Stimulated activated CD8-positive, alpha-beta memory T cell treated with anti-CD3 and anti-CD28 coated beads, Interleukin-12 subunit alpha, Interleukin-12 subunit beta, amount 100 ng/mL, for 24 hours (primary cell): ENCODE results near the gene AKT1.

ENCODE experiments used
- DNase-seq: peaks from one replicate; pipeline ENCODE4 v3.0.0-alpha.2; 2020; ENCODE audit errors: extremely low read depth

Gene AKT1

DNA sequence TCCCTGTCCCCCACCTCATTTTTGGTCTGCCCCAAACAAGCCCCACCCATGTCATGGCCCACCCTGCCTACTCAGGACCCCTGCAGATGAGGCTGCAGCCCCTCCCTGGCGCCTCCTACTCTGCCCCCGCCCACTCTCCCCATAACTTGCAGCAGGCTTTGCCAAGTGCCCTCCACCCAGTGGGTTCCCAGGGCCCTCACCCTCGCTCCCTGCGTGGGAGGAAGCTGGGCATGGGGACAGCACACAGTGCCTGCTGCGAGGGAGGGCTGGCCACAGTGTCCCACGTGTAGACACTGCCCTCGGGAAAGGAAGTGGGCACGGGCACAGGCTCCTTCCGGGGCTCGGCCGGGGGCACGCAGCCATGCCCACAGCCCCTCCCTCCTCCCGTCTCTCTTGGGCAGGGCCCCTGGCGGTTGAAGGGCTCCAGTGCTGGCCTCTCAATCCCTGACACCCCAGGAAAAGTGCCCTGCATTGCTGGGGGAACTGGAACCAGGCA, 9.4 kb downstream of the AKT1 start:
- no peak for DNase-seq

DNA sequence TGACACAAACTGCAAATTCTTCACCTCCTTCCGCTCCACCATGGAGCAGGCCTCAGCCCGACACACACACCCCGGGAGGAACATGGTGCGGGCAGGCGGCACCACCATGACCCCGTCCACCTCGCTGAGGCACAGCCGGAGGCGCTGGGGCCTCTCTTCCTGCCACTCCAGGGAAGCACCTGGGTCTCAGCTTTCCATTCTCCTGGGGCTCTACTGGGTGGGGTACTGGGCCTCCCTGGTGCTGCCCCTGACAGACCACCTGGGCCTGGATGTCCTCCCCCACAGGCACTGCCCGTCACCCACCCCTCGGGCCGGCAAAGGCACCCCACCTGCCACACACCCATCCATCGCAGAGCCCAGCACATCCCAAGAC, 9.9 kb downstream of the AKT1 start:
- no peak for DNase-seq

DNA sequence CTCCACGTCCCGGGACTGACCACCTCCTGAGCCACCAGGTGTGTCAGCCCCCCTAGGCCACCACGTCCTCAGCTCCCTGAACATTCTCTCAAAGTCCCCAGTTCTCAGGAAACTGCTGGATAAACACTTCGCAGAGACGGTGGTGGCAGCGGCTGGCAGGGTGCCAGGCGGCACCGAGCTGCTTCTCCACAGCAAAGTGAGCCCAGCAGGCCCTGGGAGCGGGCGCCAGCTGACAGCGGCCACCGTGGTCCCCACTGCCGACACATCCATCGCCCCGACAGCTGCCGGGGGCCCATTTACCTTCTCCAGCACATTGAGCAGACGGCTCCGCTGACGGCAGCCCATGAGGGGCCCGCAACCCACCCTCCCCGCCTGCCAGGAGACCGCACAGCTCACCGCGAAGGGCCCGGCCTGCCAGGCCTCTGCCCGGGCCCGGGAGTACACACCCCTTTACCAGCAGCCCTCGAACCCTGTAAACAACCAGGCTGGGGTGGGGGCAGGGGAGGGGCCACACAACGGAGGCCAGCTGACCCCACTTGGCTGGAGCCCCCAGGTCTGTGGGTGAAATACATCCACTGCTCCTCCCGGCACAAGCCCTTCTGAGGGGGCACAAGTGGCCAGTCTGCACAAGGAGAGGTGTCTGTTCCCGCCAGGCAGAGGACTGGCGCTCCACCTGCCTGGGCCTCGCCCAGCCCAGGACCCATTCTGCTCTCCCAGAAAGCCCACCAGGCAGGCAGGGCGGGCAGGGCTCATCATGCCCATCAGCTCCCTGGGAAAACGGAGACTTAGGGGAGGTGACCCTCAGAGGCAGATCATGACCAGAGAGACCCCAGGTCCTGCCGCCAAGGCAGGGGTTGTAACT, 10.5 kb downstream of the AKT1 start:
- no peak for DNase-seq

DNA sequence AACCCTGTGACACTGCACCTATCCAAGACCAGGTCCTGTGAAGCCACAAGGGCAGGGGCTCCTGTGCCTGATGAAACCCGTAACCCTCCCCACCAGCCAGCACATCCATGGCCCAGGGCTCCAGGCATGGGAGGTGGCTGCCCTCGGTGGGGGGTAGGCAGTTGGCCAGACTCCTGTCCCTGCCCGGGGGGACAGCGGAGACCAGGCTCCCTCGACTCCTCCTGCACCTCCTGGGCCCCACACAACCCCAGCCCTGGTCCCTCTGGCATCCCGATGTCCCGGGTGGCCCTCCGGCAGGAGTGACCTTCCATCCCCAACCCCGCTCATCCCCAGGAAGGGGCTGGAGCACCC, 11.4 kb downstream of the AKT1 start:
- DNase-seq: no peak

DNA sequence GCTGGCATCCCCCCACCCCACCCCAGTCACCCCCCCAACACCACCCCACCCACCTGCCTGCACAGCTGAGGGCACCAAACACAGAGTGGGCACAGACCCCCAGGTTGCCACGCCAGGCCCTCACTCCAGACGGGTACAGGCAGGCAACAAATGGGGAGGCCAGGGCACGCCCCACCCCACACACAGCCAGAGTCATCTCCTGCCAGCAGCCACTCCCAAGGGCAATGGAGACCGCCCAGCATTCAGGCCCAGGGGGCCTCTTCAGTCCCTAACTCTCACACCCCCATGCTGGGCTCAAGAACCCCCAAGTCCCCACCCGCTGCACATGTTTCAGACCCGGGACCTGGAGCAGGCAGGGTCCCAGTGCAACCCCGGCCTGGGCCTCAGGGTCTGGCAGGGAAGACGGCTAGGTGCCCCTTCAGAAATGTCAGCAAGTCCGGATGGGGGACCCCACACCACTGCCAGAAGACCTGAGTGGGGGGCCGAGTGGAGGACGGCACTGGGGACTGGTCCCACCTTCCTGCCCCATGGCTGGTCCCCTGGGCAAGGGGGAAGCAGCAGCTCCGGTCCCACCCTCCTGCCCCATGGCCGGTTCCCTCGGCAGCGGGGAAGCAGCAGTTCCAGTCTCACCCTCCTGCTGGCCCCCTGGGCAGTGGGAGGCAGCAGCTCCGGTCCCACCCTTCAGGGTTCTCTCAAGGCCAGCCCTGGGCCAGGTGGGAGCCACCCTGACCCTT, 11.9 kb downstream of the AKT1 start:
- DNase-seq: no peak

DNA sequence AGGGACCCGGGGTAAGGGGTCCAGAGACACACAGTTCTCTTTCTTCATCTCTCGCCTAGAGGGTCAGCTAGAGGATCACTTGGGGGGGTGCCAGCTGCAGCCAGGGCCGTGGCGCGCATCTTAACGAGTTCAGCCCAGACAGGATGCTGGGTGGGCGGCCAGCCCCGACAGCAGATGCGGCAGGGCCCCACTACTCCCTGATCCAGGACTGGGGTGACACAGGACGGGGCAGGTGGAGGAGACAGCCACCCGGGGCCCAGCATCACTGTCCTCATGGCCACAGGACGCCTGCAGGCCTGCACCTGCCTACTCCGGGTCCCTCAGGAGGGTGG, 12.8 kb downstream of the AKT1 start:
- DNase-seq: no peak

DNA sequence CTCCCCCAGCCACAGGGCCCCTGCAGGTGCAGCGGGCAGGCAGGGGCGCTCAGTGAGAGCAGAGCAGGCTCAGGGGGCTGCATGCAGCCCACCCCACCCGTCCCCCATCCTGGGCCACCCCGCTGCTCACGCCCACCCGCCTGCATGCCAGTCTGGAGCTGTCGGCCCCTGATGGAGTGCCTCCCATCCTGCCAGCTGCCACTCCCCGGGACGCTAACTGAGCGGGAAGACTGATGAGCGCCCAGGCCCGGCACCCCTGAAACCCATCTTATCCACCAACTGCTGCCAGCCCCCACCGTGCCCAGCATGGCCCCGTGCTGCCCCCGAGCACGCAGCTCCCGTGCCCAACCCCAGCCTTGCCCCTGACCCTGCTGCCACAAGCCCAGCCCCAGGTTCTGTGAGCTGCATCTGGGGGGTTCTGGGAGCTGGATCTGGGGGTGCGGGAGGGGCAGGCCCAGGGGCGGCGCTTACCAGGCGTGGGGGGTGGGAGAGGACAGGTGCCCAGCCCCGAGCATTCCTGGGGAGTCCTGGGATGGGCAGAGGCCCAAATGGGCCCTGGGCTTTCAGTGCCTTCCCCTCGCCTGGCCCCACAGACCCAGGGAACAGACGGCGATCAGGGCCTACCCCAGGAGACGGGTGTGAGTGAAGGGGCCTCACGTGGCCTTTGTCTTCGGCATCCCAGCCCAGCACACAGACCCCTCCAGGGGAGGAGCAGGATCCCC, 13.3 kb downstream of the AKT1 start:
- DNase-seq: no peak

DNA sequence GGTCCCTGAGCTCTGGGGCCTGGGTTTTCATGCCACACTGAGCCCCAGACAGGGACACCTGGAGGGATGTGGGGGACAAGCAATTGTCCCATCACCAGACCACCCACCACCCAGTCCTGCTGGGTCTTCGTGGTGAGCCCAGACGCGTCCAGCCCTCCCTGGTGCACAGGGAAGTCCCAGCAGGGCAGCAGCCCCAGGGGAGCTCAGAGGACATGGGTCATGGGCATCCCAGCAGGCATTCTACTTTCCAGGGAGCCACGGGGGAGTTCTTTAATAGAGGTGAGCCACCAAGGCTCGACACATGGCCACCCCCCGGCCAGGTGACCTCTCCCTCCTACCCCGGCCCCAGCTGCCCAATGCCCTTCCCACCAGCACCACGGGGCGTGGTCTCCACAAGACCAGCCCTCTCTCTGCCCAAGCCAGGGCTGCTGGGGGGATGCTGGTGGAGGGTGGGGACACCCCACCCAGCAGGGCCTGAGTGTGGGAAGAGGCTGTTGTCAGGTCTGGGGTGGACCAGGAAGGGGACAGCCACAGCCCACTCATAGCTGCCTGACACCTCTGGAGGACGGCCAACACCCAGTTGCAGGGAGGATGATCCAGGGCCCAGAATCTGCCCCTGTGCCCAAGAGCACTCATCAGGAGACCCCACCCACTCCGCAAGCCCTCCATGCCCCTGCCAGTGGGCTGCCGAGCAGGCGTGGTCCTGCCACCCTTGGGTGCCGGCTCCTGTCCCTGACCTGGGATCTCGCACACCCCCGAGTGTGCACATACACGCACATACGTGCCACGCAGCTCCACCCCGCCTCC, 14.1 kb downstream of the AKT1 start:
- DNase-seq: no peak

DNA sequence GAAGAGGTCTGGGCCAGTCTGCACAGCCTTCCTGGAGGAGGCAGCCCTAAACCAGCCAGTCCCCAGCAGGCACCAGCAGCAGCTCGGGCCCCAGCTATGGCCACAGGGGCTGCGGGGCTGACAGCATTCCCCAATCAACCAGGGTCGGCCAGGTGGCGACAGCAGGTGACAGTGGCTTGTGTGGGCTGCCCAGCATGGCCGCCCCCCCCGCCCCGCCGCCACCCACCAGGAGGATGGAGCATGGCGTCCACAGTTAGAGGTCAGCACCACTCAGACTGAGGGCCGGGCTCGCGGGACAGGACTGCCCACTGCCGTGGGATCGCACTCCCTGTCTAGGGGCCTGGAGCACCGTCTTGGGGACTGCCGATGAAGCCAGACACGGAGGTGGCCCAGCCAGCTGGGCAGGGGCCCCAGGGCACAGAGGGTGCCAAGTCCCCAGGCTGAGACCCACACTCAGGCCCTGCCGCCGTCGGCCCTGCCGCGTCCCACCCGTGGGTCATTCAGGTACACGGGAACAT, 15.0 kb downstream of the AKT1 start:
- no peak for DNase-seq

DNA sequence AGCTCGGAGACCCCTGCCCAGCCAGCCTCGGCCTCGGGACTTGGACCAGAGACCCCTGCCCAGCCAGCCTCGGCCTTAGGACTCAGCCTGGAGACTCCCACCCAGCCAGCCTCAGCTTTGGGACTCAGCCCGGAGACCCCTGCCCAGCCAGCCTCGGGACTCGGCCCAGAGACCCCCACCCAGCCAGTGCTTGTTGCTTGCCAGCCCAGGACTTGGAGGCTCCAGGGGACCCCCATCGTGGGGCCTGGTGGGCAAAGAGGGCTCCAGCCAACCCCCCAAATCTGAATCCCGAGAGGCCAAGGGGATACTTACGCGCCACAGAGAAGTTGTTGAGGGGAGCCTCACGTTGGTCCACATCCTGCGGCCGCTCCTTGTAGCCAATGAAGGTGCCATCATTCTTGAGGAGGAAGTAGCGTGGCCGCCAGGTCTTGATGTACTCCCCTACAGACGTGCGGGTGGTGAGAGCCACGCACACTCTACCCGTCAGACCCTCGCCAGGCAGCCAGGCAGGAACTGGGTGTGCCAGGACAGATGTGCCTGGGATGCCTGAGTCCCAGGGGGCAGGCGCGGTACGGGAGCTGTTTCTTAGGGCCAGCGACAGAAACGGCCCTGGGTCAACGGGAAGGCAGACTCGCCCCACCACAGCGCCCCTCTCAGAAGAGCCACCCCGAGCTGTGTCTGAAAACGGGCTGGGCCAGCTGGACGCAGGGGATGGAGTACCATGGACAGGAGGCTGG, 15.6 kb downstream of the AKT1 start:
- DNase-seq: no peak

DNA sequence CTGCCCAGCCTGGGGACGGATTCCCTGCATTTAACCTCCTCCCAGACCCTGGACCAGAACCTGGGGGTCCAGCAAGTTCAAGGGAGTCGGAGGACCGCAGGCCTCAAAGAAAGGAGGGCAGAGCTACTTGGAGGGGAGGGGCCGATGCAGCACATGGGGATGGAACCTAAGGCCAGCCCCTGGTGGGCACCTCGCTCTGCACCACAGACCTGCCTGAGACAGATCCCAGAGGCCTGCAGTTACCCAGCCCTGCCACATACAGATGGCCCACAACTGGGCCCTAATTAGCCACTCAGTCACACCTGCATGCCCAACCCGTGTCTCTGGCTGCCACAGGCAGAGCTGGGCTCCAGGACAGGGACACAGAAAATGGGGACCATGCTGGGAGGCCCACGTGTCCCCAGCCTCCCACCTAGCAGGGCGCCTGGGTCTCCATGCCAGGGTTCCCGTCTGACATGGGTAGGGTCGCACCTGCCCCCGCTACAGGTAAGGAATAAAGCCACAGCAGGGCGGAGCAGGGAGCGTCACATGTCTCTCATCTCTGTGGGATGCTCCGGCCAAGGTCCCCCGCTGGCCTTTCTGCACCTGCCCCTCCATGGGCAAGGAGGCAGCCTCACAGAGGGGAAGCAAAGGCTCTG, 16.7 kb downstream of the AKT1 start:
- no peak for DNase-seq

DNA sequence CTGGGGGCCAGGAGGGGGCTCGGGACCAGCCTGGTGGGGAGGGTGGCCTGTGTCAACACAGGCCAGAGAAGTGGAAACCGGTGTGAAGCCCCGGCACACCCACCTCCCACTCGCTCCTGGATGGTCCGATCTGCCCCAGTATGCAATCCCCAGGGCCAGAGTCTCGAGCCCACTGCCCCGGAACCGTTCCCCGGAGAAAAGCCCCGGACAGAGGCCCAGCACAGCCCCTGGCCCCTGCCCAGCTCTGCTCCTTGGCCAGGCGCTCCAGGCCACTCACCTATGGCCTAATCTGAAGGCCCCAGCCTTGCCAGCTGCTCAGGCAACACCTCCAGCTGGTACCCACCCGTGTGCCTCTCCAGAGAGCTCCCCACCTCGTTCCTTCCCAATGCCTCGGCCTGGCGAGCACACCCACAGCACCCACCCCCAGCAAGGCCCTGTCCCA, 17.7 kb downstream of the AKT1 start:
- no peak for DNase-seq

DNA sequence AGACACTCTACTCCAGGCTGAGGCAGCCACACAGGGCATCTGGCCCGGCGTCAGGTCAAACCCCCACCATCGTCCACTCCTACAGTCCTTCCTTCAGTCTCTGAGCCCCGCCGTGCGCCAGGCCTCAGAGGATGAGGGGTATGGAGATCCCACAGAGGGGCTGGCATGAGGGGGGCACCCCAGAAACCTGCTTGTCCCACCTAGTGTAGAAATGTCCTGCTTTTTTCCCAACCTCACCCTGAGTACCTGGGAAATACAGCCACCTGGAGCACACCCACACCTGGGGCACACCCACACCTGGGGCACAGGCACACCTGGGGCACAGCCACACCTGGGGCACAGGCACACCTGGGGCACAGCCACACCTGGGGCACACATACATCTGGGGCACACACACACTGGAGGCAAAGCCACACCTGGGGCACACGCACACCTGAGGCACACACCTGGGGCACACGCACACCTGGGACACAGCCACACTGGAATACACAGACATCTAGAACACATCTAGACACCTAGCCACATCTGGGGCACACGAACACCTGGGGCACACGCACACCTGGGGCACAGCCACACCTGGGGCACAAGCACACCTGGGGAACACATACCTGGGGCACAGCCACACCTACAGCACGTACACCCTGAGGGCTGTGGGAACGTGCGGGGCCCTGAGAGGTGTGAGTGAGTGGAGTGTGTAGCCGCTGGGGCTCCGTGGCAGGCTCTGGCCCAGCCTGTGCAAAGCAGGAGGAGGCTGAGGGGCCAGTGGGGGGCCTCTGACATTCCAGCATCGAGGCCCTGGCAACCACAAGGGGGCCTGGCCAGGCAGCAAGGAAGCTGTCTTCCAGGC, 18.4 kb downstream of the AKT1 start:
- DNase-seq: no peak

DNA sequence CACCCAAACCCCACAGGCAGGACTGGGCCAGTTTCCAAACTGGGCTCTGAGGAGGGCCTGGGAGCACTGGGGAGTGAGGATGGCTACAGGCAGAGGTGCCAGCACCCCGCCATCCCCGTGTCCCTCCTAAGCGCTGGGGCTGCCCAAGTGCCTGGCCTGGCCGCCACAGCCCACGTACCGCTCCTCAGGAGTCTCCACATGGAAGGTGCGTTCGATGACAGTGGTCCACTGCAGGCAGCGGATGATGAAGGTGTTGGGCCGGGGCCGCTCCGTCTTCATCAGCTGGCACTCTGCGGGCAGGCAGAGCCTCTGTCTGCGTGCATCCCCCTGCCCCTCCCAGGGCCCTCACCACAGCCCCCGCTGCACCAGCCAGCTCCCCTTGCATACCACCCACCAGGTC, 19.1 kb downstream of the AKT1 start:
- no peak for DNase-seq

DNA sequence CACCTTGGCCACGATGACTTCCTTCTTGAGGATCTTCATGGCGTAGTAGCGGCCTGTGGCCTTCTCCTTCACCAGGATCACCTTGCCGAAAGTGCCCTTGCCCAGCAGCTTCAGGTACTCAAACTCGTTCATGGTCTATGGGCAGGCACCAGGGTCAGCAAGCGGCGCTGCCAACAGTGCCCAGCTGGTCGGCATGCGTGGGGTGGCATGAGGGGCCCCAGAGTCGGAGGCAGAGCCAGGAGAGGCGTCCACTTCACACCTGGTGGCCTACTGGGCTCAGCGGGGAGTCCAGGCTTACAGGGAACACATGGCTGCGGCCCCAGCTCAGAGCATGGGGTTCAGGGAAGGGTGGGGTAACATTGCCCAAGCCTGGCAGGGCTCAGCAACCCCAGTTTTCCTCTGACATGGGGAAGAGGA, 20.5 kb downstream of the AKT1 start:
- DNase-seq: no peak

DNA sequence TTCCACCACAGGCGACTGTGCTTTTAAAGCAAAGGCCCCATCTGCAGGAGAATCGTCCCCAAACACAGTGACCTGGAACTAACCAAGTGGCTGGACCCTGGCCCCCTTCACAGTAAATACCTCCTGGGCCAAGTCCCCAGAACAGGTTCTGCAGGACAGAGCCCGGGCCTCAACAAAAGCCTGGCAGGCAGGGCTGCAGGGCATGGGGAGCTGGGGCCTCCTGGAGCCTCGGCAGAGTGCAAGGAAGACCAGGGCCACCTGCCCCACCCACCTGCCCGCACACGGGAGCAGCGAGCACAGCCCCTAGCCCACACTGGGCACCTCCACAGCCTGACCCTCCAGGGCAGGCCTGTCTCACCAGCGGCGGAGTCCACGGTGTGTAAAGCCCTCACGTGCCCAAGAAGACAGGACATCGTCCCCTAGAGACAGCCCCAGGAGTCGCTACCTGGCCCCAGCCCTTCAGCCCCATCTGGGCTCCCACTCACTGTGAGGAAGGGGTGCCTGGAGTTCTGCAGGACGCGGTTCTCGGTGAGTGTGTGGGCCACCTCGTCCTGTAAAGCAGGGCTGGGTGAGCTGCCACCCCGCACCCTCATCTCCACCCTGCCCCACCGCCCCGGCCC, 21.0 kb downstream of the AKT1 start:
- no peak for DNase-seq

DNA sequence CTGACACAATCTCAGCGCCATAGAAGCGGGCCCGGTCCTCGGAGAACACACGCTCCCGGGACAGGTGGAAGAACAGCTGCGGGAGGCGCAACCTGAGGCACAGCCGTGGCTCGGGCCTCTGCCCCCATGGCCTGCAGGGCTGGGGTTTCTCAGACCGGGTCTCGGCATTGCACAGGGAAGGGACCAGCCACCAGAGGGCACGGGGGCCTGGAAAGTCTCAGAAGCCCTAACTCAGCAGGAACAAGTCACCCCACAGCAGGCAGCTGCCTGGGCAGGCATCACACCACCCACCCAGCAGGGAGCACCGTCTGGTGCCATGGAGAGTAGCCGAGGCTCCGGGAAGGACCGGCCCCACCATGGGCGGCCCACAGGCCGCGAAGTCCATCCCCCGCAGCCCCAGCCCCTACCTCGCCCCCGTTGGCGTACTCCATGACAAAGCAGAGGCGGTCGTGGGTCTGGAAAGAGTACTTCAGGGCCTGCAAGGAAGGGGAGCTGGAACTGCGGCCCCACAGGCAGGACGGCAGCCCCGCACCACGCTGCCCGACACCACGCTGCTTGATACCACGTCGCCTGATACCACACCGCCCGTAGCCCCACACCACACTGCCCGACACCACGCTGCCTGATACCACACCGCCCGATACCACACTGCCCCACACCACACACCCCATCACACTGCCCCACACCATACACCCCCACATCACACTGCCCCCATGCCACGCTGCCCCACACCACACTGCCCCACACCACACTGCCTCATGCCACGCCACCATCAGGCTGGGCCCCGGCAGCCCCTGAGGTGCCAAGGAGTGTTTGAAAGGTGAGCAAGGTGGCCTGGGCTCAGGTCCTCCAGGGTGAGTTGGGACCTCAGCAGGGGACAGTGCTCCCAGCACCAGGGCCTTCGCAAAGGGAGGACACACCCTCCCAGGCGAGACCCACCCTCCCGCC, 21.8 kb downstream of the AKT1 start:
- no peak for DNase-seq
